Natural killer cell (primary cell): Measurements from ENCODE around the gene TNNI3K. TPM values are rescaled to one million over a fixed set of nuclear protein-coding genes. Genes with fewer than 3 reads are reported as not detected.

Source experiments
- ATAC-seq, 3 donors: fragments of 150-1000 bp in 2 of 3; fragments of 200-7000 bp in 1 of 3; cut with Tn5 transposase; 1 replicate in 1 of 3; 2 replicates in 2 of 3; pipeline ENCODE4 v1.10.0; 2021; ENCODE audit warnings: mild to moderate bottlenecking in 2 of 3, moderate library complexity in 2 of 3
- DNase-seq, 2 donors: peaks; one replicate each; pipeline versions ENCODE4 v3.0.0 to v3.0.0-alpha.2; 2013 to 2021; ENCODE audit warnings: mixed read lengths in 1 of 2
- H3K27ac ChIP-seq: one replicate; pipeline ENCODE4 v1.5.1; 2013; ENCODE audit warnings: mild to moderate bottlenecking, low read length
- H3K27me3 ChIP-seq: one replicate; pipeline ENCODE4 v1.6.1; 2013; ENCODE audit warnings: low read length; ENCODE audit not compliant: control insufficient read depth, insufficient read depth
- H3K36me3 ChIP-seq: one replicate; pipeline ENCODE4 v1.6.1; 2013; ENCODE audit warnings: low read length; ENCODE audit not compliant: control insufficient read depth, insufficient read depth
- H3K4me1 ChIP-seq: one replicate; pipeline ENCODE4 v1.6.1; 2013; ENCODE audit warnings: low read length; ENCODE audit not compliant: control insufficient read depth, insufficient read depth
- H3K4me3 ChIP-seq: one replicate; pipeline ENCODE4 v1.5.1; 2013; ENCODE audit warnings: low read length
- H3K9me3 ChIP-seq: one replicate; pipeline ENCODE4 v1.6.1; 2013; ENCODE audit warnings: low read length; ENCODE audit not compliant: control insufficient read depth, insufficient read depth
- H3K27ac Mint-ChIP-seq, 2 donors: one replicate each; pipeline ENCODE4 v1.8.0; 2022; ENCODE audit warnings: mild to moderate bottlenecking in 2 of 2, mixed read lengths in 2 of 2, moderate library complexity in 1 of 2
- H3K27me3 Mint-ChIP-seq, 2 donors: one replicate each; pipeline ENCODE4 v1.8.0; 2022; ENCODE audit warnings: low read depth in 2 of 2, mixed read lengths in 2 of 2
- H3K36me3 Mint-ChIP-seq: one replicate; pipeline ENCODE4 v1.8.0; 2022; ENCODE audit warnings: mixed read lengths
- H3K4me1 Mint-ChIP-seq, 2 donors: one replicate each; pipeline ENCODE4 v1.8.0; 2022; ENCODE audit warnings: mixed read lengths in 2 of 2
- H3K4me3 Mint-ChIP-seq: one replicate; pipeline ENCODE4 v1.8.0; 2022; ENCODE audit warnings: mild to moderate bottlenecking, moderate library complexity, mixed read lengths
- H3K9me3 Mint-ChIP-seq, 2 donors: one replicate each; pipeline ENCODE4 v1.8.0; 2022; ENCODE audit warnings: mixed read lengths in 2 of 2
- CTCF ChIP-seq: fragments of 200-600 bp; IDR thresholded peaks from one replicate; pipeline ENCODE4 v1.8.0; 2022; ENCODE audit warnings: antibody characterized with exemption
- WGBS: methylation state at CpG from one replicate; pipeline ENCODE4 v1.1.7; 2013; ENCODE audit warnings: missing lambda C conversion rate; ENCODE audit not compliant: insufficient coverage; 5-methylcytosine and 5-hydroxymethylcytosine counted together
- intact Hi-C: fragments of 100-400 bp; cut with micrococcal nuclease; formaldehyde crosslinking; loops from one replicate; pipeline ENCODE4 v1.14.2; 2022
- total RNA-seq, 4 donors: library from RNA; stranded (reverse); fragments of 120-200 nt in 1 of 4; gene quantifications; one replicate each; pipeline versions ENCODE4 v1.2.3 to v1.2.4, GENCODE V29; 2013 to 2022

Gene TNNI3K
- total RNA-seq, 3 donors from 2014 or later (not counting 1 experiment from before 2014, with no cell fraction given) = 0.72 TPM; not detected in 2

GRCh38 chr1:74403606-74404005, 168.4 kb downstream of the TNNI3K start:
- Histone ChIP-seq H3K27me3 (no peaks in the 10 kb centered on the region), H3K36me3 (no peaks in the 10 kb centered on the region), H3K27ac (no peak overlapping the region), H3K4me1 (no peaks in the 10 kb centered on the region), H3K4me3 (no peak overlapping the region), H3K9me3 (no peaks in the 10 kb centered on the region)
- Mint-ChIP-seq H3K27ac (no peak overlapping the region), H3K4me3 (no peak overlapping the region), H3K27me3 (no peaks in the 10 kb centered on the region), H3K36me3 (no peaks in the 10 kb centered on the region), H3K4me1 (no peaks in the 10 kb centered on the region), H3K9me3 (peaks cover 9 to 10% of the 10 kb centered on the region in 2 donors)
- WGBS = no CpG with 5 or more reads among the region's 1 CpG
- intact Hi-C loops = no loop called here
- DNase-seq (no peak), ATAC-seq (no peak)
- no peak for TF ChIP-seq CTCF

DNA sequence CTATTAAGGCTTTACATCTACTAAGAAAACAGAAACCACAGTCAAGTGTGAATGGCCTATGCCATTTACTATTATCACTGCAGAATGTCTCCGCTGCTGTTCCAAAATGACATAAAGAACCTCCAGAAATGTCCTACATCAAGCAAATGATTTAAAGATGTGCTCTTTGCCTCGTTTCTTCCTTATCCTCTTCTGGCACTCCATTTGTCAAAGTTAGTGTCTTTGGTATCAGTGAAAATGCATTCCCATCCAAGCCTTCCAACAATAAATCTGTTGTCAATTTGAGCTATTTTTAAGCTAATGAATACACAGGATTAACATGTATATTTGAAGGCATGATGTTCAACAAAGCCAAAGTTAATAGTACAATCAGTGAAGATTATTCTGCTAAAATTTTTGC, 171.6 kb downstream of the TNNI3K start:
- 71% methylated on average over 2 of the region's 2 CpGs for WGBS
- H3K27me3 Mint-ChIP-seq = no peaks in the 10 kb centered on the region
- Histone ChIP-seq H3K27me3 (no peaks in the 10 kb centered on the region), H3K9me3 (no peaks in the 10 kb centered on the region), H3K27ac (no peak overlapping the region), H3K4me1 (no peaks in the 10 kb centered on the region), H3K36me3 (no peaks in the 10 kb centered on the region), H3K4me3 (no peak overlapping the region)
- intact Hi-C loops = no loop called here
- H3K9me3 Mint-ChIP-seq = peaks cover 9 to 13% of the 10 kb centered on the region in 2 donors
- no peak for TF ChIP-seq CTCF
- H3K4me3 Mint-ChIP-seq = no peak overlapping the region
- H3K27ac Mint-ChIP-seq = no peak overlapping the region
- H3K36me3 Mint-ChIP-seq = no peaks in the 10 kb centered on the region
- ATAC-seq = no peak
- H3K4me1 Mint-ChIP-seq = no peaks in the 10 kb centered on the region
- no peak for DNase-seq

- TF ChIP-seq CTCF = no peak
- no peaks in the 10 kb centered on the region for H3K4me1 Mint-ChIP-seq
- no peak for ATAC-seq
- no peaks in the 10 kb centered on the region for H3K4me1 ChIP-seq
- no peak overlapping the region for H3K4me3 Mint-ChIP-seq
- peaks cover 11 to 14% of the 10 kb centered on the region in 2 donors for H3K9me3 Mint-ChIP-seq
- intact Hi-C loops = no loop called here
- WGBS = 89% methylated on average over 3 of the region's 3 CpGs
- H3K36me3 Mint-ChIP-seq = no peaks in the 10 kb centered on the region
- no peak for DNase-seq
- no peaks in the 10 kb centered on the region for H3K27me3 Mint-ChIP-seq
- no peaks in the 10 kb centered on the region for H3K9me3 ChIP-seq
- no peaks in the 10 kb centered on the region for H3K27me3 ChIP-seq
- no peaks in the 10 kb centered on the region for H3K36me3 ChIP-seq
- no peak overlapping the region for H3K27ac Mint-ChIP-seq
- H3K27ac ChIP-seq = no peak overlapping the region
- no peak overlapping the region for H3K4me3 ChIP-seq
Measured at GRCh38 chr1:74407902-74408301, 172.7 kb downstream of the TNNI3K start.

DNA sequence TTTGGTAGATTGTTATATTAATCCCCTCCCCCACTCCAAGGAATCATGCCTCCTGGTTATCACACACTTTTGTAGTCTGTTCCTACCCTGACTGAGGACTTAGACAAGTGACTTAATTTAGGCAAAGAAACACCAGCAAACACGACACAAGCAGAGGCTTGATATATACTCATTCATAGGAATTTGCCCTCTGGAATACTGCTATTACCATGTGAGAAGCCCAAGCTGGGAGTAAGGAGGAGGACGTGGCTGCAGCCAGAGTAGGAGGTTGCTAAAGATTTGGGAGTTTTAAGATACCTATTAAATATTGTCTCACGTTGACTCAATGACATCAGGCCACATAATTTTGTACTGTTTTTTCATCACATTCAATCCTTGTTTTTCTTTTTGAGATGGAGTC, 177.1 kb downstream of the TNNI3K start:
- Histone ChIP-seq H3K27ac (no peak overlapping the region), H3K36me3 (no peaks in the 10 kb centered on the region), H3K4me1 (no peaks in the 10 kb centered on the region), H3K27me3 (no peaks in the 10 kb centered on the region), H3K9me3 (no peaks in the 10 kb centered on the region), H3K4me3 (no peak overlapping the region)
- WGBS = 73% methylated on average over 3 of the region's 3 CpGs
- intact Hi-C loops = no loop called here
- no peak for DNase-seq
- Mint-ChIP-seq H3K4me3 (no peak overlapping the region), H3K27me3 (no peaks in the 10 kb centered on the region), H3K9me3 (peaks cover 4 to 16% of the 10 kb centered on the region in 2 donors), H3K27ac (no peak overlapping the region), H3K36me3 (no peaks in the 10 kb centered on the region), H3K4me1 (no peaks in the 10 kb centered on the region)
- TF ChIP-seq CTCF = no peak
- no peak for ATAC-seq
